ENCODE measurements around the gene VPS11. TPM values are rescaled to one million over a fixed set of nuclear protein-coding genes. Genes with fewer than 3 reads are reported as not detected.

The VPS11 gene
- total RNA-seq, 2 experiments from 2014 or later = 76.4 to 84.3 TPM

GRCh38 chr11:119095066-119095880, 27.7 kb downstream of the VPS11 start:
- Mint-ChIP-seq H3K4me3 (peak overlapping the region; percentile 79), H3K27ac (peak overlapping the region; percentile 68), H3K27me3 (no peaks in the 10 kb centered on the region), H3K4me1 (ENCODE audit: low read depth) (peaks cover 37% of the 10 kb centered on the region), H3K9me3 (no peaks in the 10 kb centered on the region), H3K36me3 (ENCODE audit: low read depth) (peaks cover 48% of the 10 kb centered on the region)
- peak; percentile 29 for TF ChIP-seq CTCF (IDR thresholded peaks at IDR 0.05)
- H3K36me3 ChIP-seq (ENCODE audit: insufficient read depth, low read length) = peaks cover 23% of the 10 kb centered on the region
- ChIA-PET POLR2A (interaction anchor here (0.6 to 3.1 kb wide), 28 partner anchors 10 to 305 kb away, joined by 3 to 60 read pairs (median 5); partner anchors contain the start of genes C2CD2L, CBL, DDX6 and HINFP), CTCF (interaction anchor here (0.7 to 2.4 kb wide), 10 partner anchors 10 to 109 kb away, joined by 3 to 8 read pairs (median 3); partner anchors contain the start of genes C2CD2L, HINFP, HMBS and NLRX1)
- peak overlapping the region; percentile 86 for H3K4me3 ChIP-seq (ENCODE audit: low read length)
- H3K27me3 ChIP-seq (ENCODE audit: control insufficient read depth in 1 of 2, insufficient read depth in 2 of 2, low read length in 2 of 2) = no peaks in the 10 kb centered on the region
- peaks cover 42% of the 10 kb centered on the region for H3K4me1 ChIP-seq (ENCODE audit: insufficient read depth, low read length)
- DNase-seq = peak; percentile 98 to 100 (median 99)
- intact Hi-C loops (cut with DNase I, micrococcal nuclease) = loop anchor here (1.0 to 2.0 kb wide), 5 partner anchors 26 to 102 kb away; partner anchors contain the start of genes HYOU1 (in 2 of the 2), HINFP (in 1 of the 2), SLC37A4 (in 1 of the 2) and VPS11 (in 1 of the 2)
- peak; percentile 88 for ATAC-seq (ENCODE audit: poor library complexity)
- peak overlapping the region; percentile 61 to 62 for H3K27ac ChIP-seq (ENCODE audit: low read depth in 1 of 2, low read length in 2 of 2)
- no peaks in the 10 kb centered on the region for H3K9me3 ChIP-seq (ENCODE audit: control insufficient read depth in 1 of 2, insufficient read depth in 1 of 2, low read length in 2 of 2)

- DNase-seq = no peak
- Histone ChIP-seq H3K4me3 (ENCODE audit: low read length) (no peak overlapping the region), H3K36me3 (ENCODE audit: insufficient read depth, low read length) (peaks cover 23% of the 10 kb centered on the region), H3K4me1 (ENCODE audit: insufficient read depth, low read length) (peaks cover 39% of the 10 kb centered on the region), H3K9me3 (ENCODE audit: control insufficient read depth in 1 of 2, insufficient read depth in 1 of 2, low read length in 2 of 2) (no peaks in the 10 kb centered on the region), H3K27me3 (ENCODE audit: control insufficient read depth in 1 of 2, insufficient read depth in 2 of 2, low read length in 2 of 2) (no peaks in the 10 kb centered on the region), H3K27ac (ENCODE audit: low read depth in 1 of 2, low read length in 2 of 2) (no peak overlapping the region)
- intact Hi-C loops (cut with DNase I, micrococcal nuclease) = loop anchor here (2.0 to 10.0 kb wide), 5 partner anchors 15 to 525 kb away; partner anchors contain the start of genes RPS25 (in 2 of the 2), TRAPPC4 (in 2 of the 2), ARCN1 (in 1 of the 2) and HMBS (in 1 of the 2)
- peaks cover 53% of the 10 kb centered on the region for H3K36me3 Mint-ChIP-seq (ENCODE audit: low read depth)
- H3K4me3 Mint-ChIP-seq = peak overlapping the region; percentile 95
- no peak for TF ChIP-seq CTCF (IDR thresholded peaks at IDR 0.05)
- CTCF ChIA-PET = interaction anchor here (0.6 to 1.3 kb wide), 3 partner anchors 12 to 407 kb away, joined by 3 read pairs; no protein-coding TSS in a partner anchor
- H3K27me3 Mint-ChIP-seq = no peaks in the 10 kb centered on the region
- POLR2A ChIA-PET = interaction anchor here (1.1 kb wide), 1 partner anchor 32 kb away, joined by 4 read pairs; the partner anchor contains the start of gene VPS11
- peaks cover 58% of the 10 kb centered on the region for H3K4me1 Mint-ChIP-seq (ENCODE audit: low read depth)
- H3K27ac Mint-ChIP-seq = peak overlapping the region; percentile 97
- no peaks in the 10 kb centered on the region for H3K9me3 Mint-ChIP-seq
- ATAC-seq (ENCODE audit: poor library complexity) = no peak
These were observed 32.1 kb downstream of the VPS11 start for GRCh38 chr11:119099711-119100110.

- Histone ChIP-seq H3K36me3 (ENCODE audit: insufficient read depth, low read length) (peaks cover 23% of the 10 kb centered on the region), H3K4me3 (ENCODE audit: low read length) (peak overlapping the region; percentile 90), H3K4me1 (ENCODE audit: insufficient read depth, low read length) (peaks cover 35% of the 10 kb centered on the region), H3K27me3 (ENCODE audit: control insufficient read depth in 1 of 2, insufficient read depth in 2 of 2, low read length in 2 of 2) (no peaks in the 10 kb centered on the region), H3K27ac (ENCODE audit: low read depth in 1 of 2, low read length in 2 of 2) (no peak overlapping the region), H3K9me3 (ENCODE audit: control insufficient read depth in 1 of 2, insufficient read depth in 1 of 2, low read length in 2 of 2) (no peaks in the 10 kb centered on the region)
- H3K36me3 Mint-ChIP-seq (ENCODE audit: low read depth) = peaks cover 49% of the 10 kb centered on the region
- ATAC-seq (ENCODE audit: poor library complexity) (no peak), DNase-seq (peak in 1 of 14 experiments; percentile 45)
- peak; percentile 27 for TF ChIP-seq CTCF (IDR thresholded peaks at IDR 0.05)
- no peaks in the 10 kb centered on the region for H3K9me3 Mint-ChIP-seq
- H3K27me3 Mint-ChIP-seq = no peaks in the 10 kb centered on the region
- intact Hi-C loops (cut with DNase I, micrococcal nuclease) = loop anchor here (2.0 to 10.0 kb wide), 5 partner anchors 16 to 526 kb away; partner anchors contain the start of genes RPS25 (in 2 of the 2), TRAPPC4 (in 2 of the 2), ARCN1 (in 1 of the 2) and HMBS (in 1 of the 2)
- peak overlapping the region; percentile 97 for H3K27ac Mint-ChIP-seq
- ChIA-PET POLR2A (interaction anchor here (1.1 kb wide), 1 partner anchor 33 kb away, joined by 4 read pairs; the partner anchor contains the start of gene VPS11), CTCF (interaction anchor here (0.7 kb wide), 1 partner anchor 11 kb away, joined by 3 read pairs; no protein-coding TSS in a partner anchor)
- H3K4me1 Mint-ChIP-seq (ENCODE audit: low read depth) = peaks cover 57% of the 10 kb centered on the region
- peak overlapping the region; percentile 95 for H3K4me3 Mint-ChIP-seq
These were observed 32.8 kb downstream of the VPS11 start for GRCh38 chr11:119100246-119100970.

Data from CD4-positive, alpha-beta T cell (primary cell).